ENCODE data around the gene PLEKHH3. TPM values are rescaled to one million over a fixed set of nuclear protein-coding genes. Genes with fewer than 3 reads are reported as not detected.

PLEKHH3 gene
- total RNA-seq, 1 donor from 2014 or later: 3.4 TPM

- Histone ChIP-seq H3F3A (ENCODE audit: low read depth) (peaks cover 53% of the 10 kb centered on the region), H2AFZ (replicated peaks) (no peak overlapping the region), H3K4me1 (peaks cover 34% of the 10 kb centered on the region), H3K9ac (no peak overlapping the region), H3K27ac (no peak overlapping the region), H3K79me2 (ENCODE audit: low read depth) (peaks cover 11% of the 10 kb centered on the region), H3K36me3 (no peaks in the 10 kb centered on the region), H3K9me3 (ENCODE audit: low read depth) (no peaks in the 10 kb centered on the region), H4K20me1 (ENCODE audit: low read depth) (peaks cover 58% of the 10 kb centered on the region), H3K4me3 (peak overlapping the region; percentile 70), H3K27me3 (peaks cover 60% of the 10 kb centered on the region), H3K4me2 (peak overlapping the region; percentile 95)
- no peak overlapping the region for H3K27ac Mint-ChIP-seq
- peak; percentile 74 for DNase-seq (ENCODE audit: low spot score)
- H3K9me3 Mint-ChIP-seq: no peaks in the 10 kb centered on the region
- peak overlapping the region; percentile 80 for H3K4me3 Mint-ChIP-seq
- H3K36me3 Mint-ChIP-seq: peaks cover 14% of the 10 kb centered on the region
- peaks cover 38% of the 10 kb centered on the region for H3K4me1 Mint-ChIP-seq
- H3K27me3 Mint-ChIP-seq (ENCODE audit: insufficient read depth, low read depth): peaks cover 8% of the 10 kb centered on the region
- peak; percentile 63 for TF ChIP-seq CTCF (IDR thresholded peaks at IDR 0.05)
- TF ChIP-seq EZH2 (IDR thresholded peaks at IDR 0.05): no peak
- TF ChIP-seq EZH2phosphoT487 (IDR thresholded peaks at IDR 0.05): no peak
These were observed 2.7 kb downstream of the PLEKHH3 start for GRCh38 chr17:42673885-42674754.

GRCh38 chr17:42673266-42673884 lies 3.4 kb downstream of the PLEKHH3 start:
- Mint-ChIP-seq H3K4me1 (peaks cover 36% of the 10 kb centered on the region), H3K27ac (no peak overlapping the region), H3K27me3 (ENCODE audit: insufficient read depth, low read depth) (peaks cover 10% of the 10 kb centered on the region), H3K4me3 (no peak overlapping the region), H3K36me3 (peaks cover 18% of the 10 kb centered on the region), H3K9me3 (no peaks in the 10 kb centered on the region)
- Histone ChIP-seq H3F3A (ENCODE audit: low read depth) (peaks cover 52% of the 10 kb centered on the region), H3K4me1 (peaks cover 27% of the 10 kb centered on the region), H2AFZ (replicated peaks) (no peak overlapping the region), H3K36me3 (no peaks in the 10 kb centered on the region), H3K9me3 (ENCODE audit: low read depth) (no peaks in the 10 kb centered on the region), H3K27me3 (peaks cover 60% of the 10 kb centered on the region), H4K20me1 (ENCODE audit: low read depth) (peaks cover 59% of the 10 kb centered on the region), H3K4me2 (peak overlapping the region; percentile 95), H3K79me2 (ENCODE audit: low read depth) (peaks cover 11% of the 10 kb centered on the region), H3K4me3 (no peak overlapping the region), H3K27ac (no peak overlapping the region), H3K9ac (no peak overlapping the region)
- no peak for DNase-seq (ENCODE audit: low spot score)
- TF ChIP-seq EZH2phosphoT487 (IDR thresholded peaks at IDR 0.05): no peak
- no peak for TF ChIP-seq CTCF (IDR thresholded peaks at IDR 0.05)
- no peak for TF ChIP-seq EZH2 (IDR thresholded peaks at IDR 0.05)

- Mint-ChIP-seq H3K27ac (no peak overlapping the region), H3K4me3 (no peak overlapping the region), H3K4me1 (peaks cover 31% of the 10 kb centered on the region), H3K27me3 (ENCODE audit: insufficient read depth, low read depth) (peaks cover 10% of the 10 kb centered on the region), H3K36me3 (peaks cover 19% of the 10 kb centered on the region), H3K9me3 (no peaks in the 10 kb centered on the region)
- no peak overlapping the region for H3K4me3 ChIP-seq
- no peak for DNase-seq (ENCODE audit: low spot score)
- H3K9ac ChIP-seq: no peak overlapping the region
- no peaks in the 10 kb centered on the region for H3K36me3 ChIP-seq
- H3K4me1 ChIP-seq: peaks cover 25% of the 10 kb centered on the region
- H3K27ac ChIP-seq: no peak overlapping the region
- no peak overlapping the region for H3K4me2 ChIP-seq
- H2AFZ ChIP-seq (replicated peaks): no peak overlapping the region
- peaks cover 11% of the 10 kb centered on the region for H3K79me2 ChIP-seq (ENCODE audit: low read depth)
- no peaks in the 10 kb centered on the region for H3K9me3 ChIP-seq (ENCODE audit: low read depth)
- no peak for TF ChIP-seq EZH2phosphoT487 (IDR thresholded peaks at IDR 0.05)
- no peak for TF ChIP-seq CTCF (IDR thresholded peaks at IDR 0.05)
- TF ChIP-seq EZH2 (IDR thresholded peaks at IDR 0.05): no peak
- H3K27me3 ChIP-seq: peaks cover 60% of the 10 kb centered on the region
- peaks cover 40% of the 10 kb centered on the region for H3F3A ChIP-seq (ENCODE audit: low read depth)
- H4K20me1 ChIP-seq (ENCODE audit: low read depth): peaks cover 59% of the 10 kb centered on the region
These were observed 4.8 kb downstream of the PLEKHH3 start for GRCh38 chr17:42672038-42672437.
